ENCODE results near the gene TMEM213.

TMEM213 gene

DNA sequence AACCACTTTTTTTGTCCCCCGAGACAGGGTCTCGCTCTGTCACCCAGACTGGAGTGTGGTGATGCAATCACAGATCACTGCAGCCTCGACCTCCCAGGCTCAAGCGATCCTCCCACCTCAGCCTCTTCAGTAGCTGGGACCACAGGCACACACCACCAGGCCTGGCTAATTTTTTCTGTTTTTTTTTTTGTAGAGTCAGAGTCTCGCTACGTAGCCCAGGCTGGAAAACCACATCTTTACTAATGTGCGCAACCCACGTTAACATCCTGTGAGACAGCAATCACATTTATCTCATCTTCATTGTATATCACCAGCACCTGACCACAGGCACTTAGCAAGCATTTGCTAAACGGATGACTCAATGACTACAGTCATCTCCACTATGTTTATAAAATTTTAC is 78.0 kb downstream of the TMEM213 start:
- Histone ChIP-seq H3K4me2 (ENCODE audit: low read depth, low read length) (no peak overlapping the region), H3K36me3 (replicated peaks; ENCODE audit: insufficient read depth, low read length) (no peaks in the 10 kb centered on the region), H3K79me2 (ENCODE audit: low read length) (no peaks in the 10 kb centered on the region), H3K4me1 (ENCODE audit: low read length) (no peaks in the 10 kb centered on the region), H3K9me2 (replicated peaks; ENCODE audit: insufficient read depth, low read length) (no peaks in the 10 kb centered on the region), H3K9me3 (replicated peaks; ENCODE audit: insufficient read depth, low read length) (no peaks in the 10 kb centered on the region), H2AFZ (ENCODE audit: low read length) (no peak overlapping the region), H4K20me1 (ENCODE audit: insufficient read depth, low read length) (no peaks in the 10 kb centered on the region), H3K27me3 (replicated peaks; ENCODE audit: insufficient read depth, low read length) (no peaks in the 10 kb centered on the region), H3K4me3 (ENCODE audit: low read length) (no peak overlapping the region), H3K27ac (ENCODE audit: low read length) (no peak overlapping the region), H3F3A (ENCODE audit: insufficient read depth, low read length) (no peaks in the 10 kb centered on the region), H3K9ac (ENCODE audit: low read length) (no peak overlapping the region)
- DNase-seq = no peak
- TF ChIP-seq, protein P1, sequence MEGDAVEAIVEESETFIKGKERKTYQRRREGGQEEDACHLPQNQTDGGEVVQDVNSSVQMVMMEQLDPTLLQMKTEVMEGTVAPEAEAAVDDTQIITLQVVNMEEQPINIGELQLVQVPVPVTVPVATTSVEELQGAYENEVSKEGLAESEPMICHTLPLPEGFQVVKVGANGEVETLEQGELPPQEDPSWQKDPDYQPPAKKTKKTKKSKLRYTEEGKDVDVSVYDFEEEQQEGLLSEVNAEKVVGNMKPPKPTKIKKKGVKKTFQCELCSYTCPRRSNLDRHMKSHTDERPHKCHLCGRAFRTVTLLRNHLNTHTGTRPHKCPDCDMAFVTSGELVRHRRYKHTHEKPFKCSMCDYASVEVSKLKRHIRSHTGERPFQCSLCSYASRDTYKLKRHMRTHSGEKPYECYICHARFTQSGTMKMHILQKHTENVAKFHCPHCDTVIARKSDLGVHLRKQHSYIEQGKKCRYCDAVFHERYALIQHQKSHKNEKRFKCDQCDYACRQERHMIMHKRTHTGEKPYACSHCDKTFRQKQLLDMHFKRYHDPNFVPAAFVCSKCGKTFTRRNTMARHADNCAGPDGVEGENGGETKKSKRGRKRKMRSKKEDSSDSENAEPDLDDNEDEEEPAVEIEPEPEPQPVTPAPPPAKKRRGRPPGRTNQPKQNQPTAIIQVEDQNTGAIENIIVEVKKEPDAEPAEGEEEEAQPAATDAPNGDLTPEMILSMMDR (IDR thresholded peaks at IDR 0.05; ENCODE audit: low read length) = no peak
- no peak for TF ChIP-seq EZH2 (optimal IDR thresholded peaks at IDR 0.05; ENCODE audit: low read depth, low read length)
- TF ChIP-seq EZH2phosphoT487 (IDR thresholded peaks at IDR 0.05; ENCODE audit: low read length) = no peak

DNA sequence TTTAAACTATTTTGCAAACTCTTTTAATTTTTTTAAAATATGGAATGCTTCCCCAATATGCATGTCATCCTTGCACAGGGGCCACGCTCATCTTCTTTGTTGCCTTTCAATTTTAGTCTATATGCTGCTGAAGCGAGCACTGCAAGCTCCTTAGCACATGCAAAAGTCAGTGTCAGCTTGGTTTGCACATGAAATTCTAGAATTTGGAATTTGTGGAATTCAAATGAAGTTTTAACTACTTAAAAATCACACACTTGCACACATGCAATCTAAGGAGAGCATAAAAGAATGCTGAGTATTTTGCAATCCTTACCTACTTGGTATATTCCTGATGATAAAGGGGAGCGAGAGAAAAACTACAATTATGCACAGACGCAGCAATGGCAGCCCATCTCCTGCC is 78.5 kb downstream of the TMEM213 start:
- no peaks in the 10 kb centered on the region for H3K9me2 ChIP-seq (replicated peaks; ENCODE audit: insufficient read depth, low read length)
- no peak overlapping the region for H3K4me2 ChIP-seq (ENCODE audit: low read depth, low read length)
- no peaks in the 10 kb centered on the region for H3K36me3 ChIP-seq (replicated peaks; ENCODE audit: insufficient read depth, low read length)
- TF ChIP-seq EZH2phosphoT487 (IDR thresholded peaks at IDR 0.05; ENCODE audit: low read length) (no peak), EZH2 (optimal IDR thresholded peaks at IDR 0.05; ENCODE audit: low read depth, low read length) (no peak)
- TF ChIP-seq, protein P1 (IDR thresholded peaks at IDR 0.05; ENCODE audit: low read length) = no peak
- no peaks in the 10 kb centered on the region for H3K79me2 ChIP-seq (ENCODE audit: low read length)
- H4K20me1 ChIP-seq (ENCODE audit: insufficient read depth, low read length) = no peaks in the 10 kb centered on the region
- H3F3A ChIP-seq (ENCODE audit: insufficient read depth, low read length) = no peaks in the 10 kb centered on the region
- H3K27me3 ChIP-seq (replicated peaks; ENCODE audit: insufficient read depth, low read length) = no peaks in the 10 kb centered on the region
- no peaks in the 10 kb centered on the region for H3K4me1 ChIP-seq (ENCODE audit: low read length)
- no peak for DNase-seq
- no peak overlapping the region for H2AFZ ChIP-seq (ENCODE audit: low read length)
- H3K9ac ChIP-seq (ENCODE audit: low read length) = no peak overlapping the region
- no peaks in the 10 kb centered on the region for H3K9me3 ChIP-seq (replicated peaks; ENCODE audit: insufficient read depth, low read length)
- H3K4me3 ChIP-seq (ENCODE audit: low read length) = no peak overlapping the region
- H3K27ac ChIP-seq (ENCODE audit: low read length) = no peak overlapping the region

DNA sequence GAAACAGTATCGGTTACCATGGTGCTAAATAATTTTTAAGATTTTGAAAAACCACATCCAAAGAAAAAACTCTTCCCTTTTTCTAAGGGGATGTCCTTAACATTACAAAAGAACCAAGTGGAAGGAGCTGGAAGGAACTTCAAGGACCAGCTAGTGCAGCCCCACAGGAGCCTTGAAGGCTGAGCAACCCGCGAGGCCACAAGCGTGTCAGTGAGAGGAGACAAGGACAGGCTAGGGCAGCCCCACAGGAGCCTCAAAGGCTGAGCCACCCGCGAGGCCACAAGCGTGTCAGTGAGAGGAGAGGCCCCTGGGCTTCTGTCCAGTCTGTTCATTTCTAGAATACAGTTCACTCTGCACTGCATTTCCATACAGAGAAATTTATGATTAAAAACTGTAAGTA is 80.3 kb downstream of the TMEM213 start:
- Histone ChIP-seq H3K4me3 (ENCODE audit: low read length) (no peak overlapping the region), H3K4me2 (ENCODE audit: low read depth, low read length) (no peak overlapping the region), H3K79me2 (ENCODE audit: low read length) (no peaks in the 10 kb centered on the region), H3K4me1 (ENCODE audit: low read length) (no peaks in the 10 kb centered on the region), H3K27me3 (replicated peaks; ENCODE audit: insufficient read depth, low read length) (no peaks in the 10 kb centered on the region), H3K9me3 (replicated peaks; ENCODE audit: insufficient read depth, low read length) (no peaks in the 10 kb centered on the region), H2AFZ (ENCODE audit: low read length) (no peak overlapping the region), H3K9ac (ENCODE audit: low read length) (no peak overlapping the region), H3K36me3 (replicated peaks; ENCODE audit: insufficient read depth, low read length) (no peaks in the 10 kb centered on the region), H3K27ac (ENCODE audit: low read length) (no peak overlapping the region), H3F3A (ENCODE audit: insufficient read depth, low read length) (no peaks in the 10 kb centered on the region), H4K20me1 (ENCODE audit: insufficient read depth, low read length) (no peaks in the 10 kb centered on the region), H3K9me2 (replicated peaks; ENCODE audit: insufficient read depth, low read length) (no peaks in the 10 kb centered on the region)
- TF ChIP-seq EZH2 (optimal IDR thresholded peaks at IDR 0.05; ENCODE audit: low read depth, low read length) (no peak), EZH2phosphoT487 (IDR thresholded peaks at IDR 0.05; ENCODE audit: low read length) (no peak)
- TF ChIP-seq, protein P1 (IDR thresholded peaks at IDR 0.05; ENCODE audit: low read length) = no peak
- DNase-seq = no peak
